Loucy (cell line): ENCODE results near the gene STRADB.

ENCODE experiments used
- H2AFZ ChIP-seq: fragments of 200-600 bp; sonication (generic); 2 replicates; pipeline ENCODE4 v1.6.0; 2016; ENCODE audit warnings: antibody characterized with exemption, mild to moderate bottlenecking, low read length, moderate library complexity
- H3F3A ChIP-seq: fragments of 200-600 bp; 2 replicates; pipeline ENCODE4 v1.6.0; 2016; ENCODE audit warnings: antibody characterized with exemption, low read depth, mild to moderate bottlenecking
- H3K27me3 ChIP-seq: fragments of 200-600 bp; sonication (generic); 2 replicates; pipeline ENCODE4 v1.6.1; 2014; ENCODE audit warnings: low read length, mild to moderate bottlenecking; ENCODE audit not compliant: insufficient read depth, poor library complexity, severe bottlenecking
- H3K36me3 ChIP-seq: fragments of 200-600 bp; sonication (generic); 2 replicates; pipeline ENCODE4 v1.6.1; 2016; ENCODE audit warnings: low read length; ENCODE audit not compliant: insufficient read depth
- H3K4me1 ChIP-seq: fragments of 200-600 bp; sonication (generic); 2 replicates; pipeline ENCODE4 v1.5.1; 2014; ENCODE audit warnings: low read length, mild to moderate bottlenecking; ENCODE audit not compliant: insufficient read depth, poor library complexity, severe bottlenecking
- H3K4me2 ChIP-seq: fragments of 200-600 bp; sonication (generic); 2 replicates; pipeline ENCODE4 v1.6.0; 2014; ENCODE audit warnings: antibody characterized with exemption, low read length, low read depth, mild to moderate bottlenecking; ENCODE audit not compliant: poor library complexity, severe bottlenecking
- H3K4me3 ChIP-seq: fragments of 200-600 bp; sonication (generic); 2 replicates; pipeline ENCODE4 v1.5.1; 2014; ENCODE audit warnings: low read length, mild to moderate bottlenecking, mixed read lengths; ENCODE audit not compliant: poor library complexity, severe bottlenecking
- H3K79me2 ChIP-seq: fragments of 200-600 bp; sonication (generic); 2 replicates; pipeline ENCODE4 v1.6.1; 2014; ENCODE audit warnings: low read length; ENCODE audit not compliant: insufficient read depth
- H3K9ac ChIP-seq: fragments of 200-600 bp; sonication (generic); 2 replicates; pipeline ENCODE4 v1.6.0; 2014; ENCODE audit warnings: mild to moderate bottlenecking, low read depth, low read length, moderate library complexity; ENCODE audit not compliant: poor library complexity, severe bottlenecking
- H3K9me2 ChIP-seq: fragments of 200-600 bp; sonication (generic); replicated peaks from 2 replicates; pipeline ENCODE4 v1.6.1; 2016; ENCODE audit warnings: low read depth, low read length, mixed read lengths
- H3K9me3 ChIP-seq: fragments of 200-600 bp; sonication (generic); 2 replicates; pipeline ENCODE4 v1.6.1; 2014; ENCODE audit warnings: mild to moderate bottlenecking, antibody characterized with exemption, low read length, low read depth; ENCODE audit not compliant: insufficient read depth
- H4K20me1 ChIP-seq: fragments of 200-600 bp; sonication (generic); 2 replicates; pipeline ENCODE4 v1.6.0; 2014; ENCODE audit warnings: antibody characterized with exemption, low read length, mild to moderate bottlenecking; ENCODE audit not compliant: insufficient read depth, poor library complexity, severe bottlenecking
- CTCF ChIP-seq: fragments of 200-600 bp; sonication (generic); conservative IDR thresholded peaks from 2 replicates; pipeline ENCODE4 v1.5.1; 2014; ENCODE audit warnings: mild to moderate bottlenecking, antibody characterized with exemption, low read length
- EZH2phosphoT487 ChIP-seq: fragments of 200-600 bp; IDR thresholded peaks from 2 replicates; pipeline ENCODE4 v1.6.1; 2018; ENCODE audit warnings: antibody characterized with exemption, mild to moderate bottlenecking, moderate library complexity, borderline replicate concordance

STRADB gene

GRCh38 chr2:201452058-201452921 is 750 bp downstream of the STRADB start:
- peak overlapping the region; percentile 77 for H2AFZ ChIP-seq
- peak overlapping the region; percentile 99 for H3K4me3 ChIP-seq

GRCh38 chr2:201452922-201453643 is 1.5 kb downstream of the STRADB start:
- Histone ChIP-seq H3K4me2 (peak overlapping the region; percentile 100), H3K4me3 (peak overlapping the region; percentile 99), H3K9ac (peak overlapping the region; percentile 71)

More at GRCh38 chr2:201452058-201452921, 750 bp downstream of the STRADB start:
- no peaks in the 10 kb centered on the region for H3K36me3 ChIP-seq
- no peaks in the 10 kb centered on the region for H3K27me3 ChIP-seq
- H3K79me2 ChIP-seq: peaks cover 30% of the 10 kb centered on the region
- no peaks in the 10 kb centered on the region for H3K9me3 ChIP-seq
- TF ChIP-seq EZH2phosphoT487: no peak
- TF ChIP-seq CTCF: no peak
- no peaks in the 10 kb centered on the region for H3K9me2 ChIP-seq
- H3K9ac ChIP-seq: peak overlapping the region; percentile 71
- H4K20me1 ChIP-seq: no peaks in the 10 kb centered on the region
- H3K4me2 ChIP-seq: peak overlapping the region; percentile 100
- H3K4me1 ChIP-seq: peaks cover 37% of the 10 kb centered on the region
- no peaks in the 10 kb centered on the region; the same call in 1 of the 2 replicates for H3F3A ChIP-seq

GRCh38 chr2:201458381-201458780 is 6.8 kb downstream of the STRADB start:
- H4K20me1 ChIP-seq: no peaks in the 10 kb centered on the region
- no peak overlapping the region for H3K4me3 ChIP-seq
- no peaks in the 10 kb centered on the region for H3K27me3 ChIP-seq
- H3K4me1 ChIP-seq: peaks cover under 1% of the 10 kb centered on the region
- no peaks in the 10 kb centered on the region for H3K9me2 ChIP-seq
- no peak overlapping the region for H3K9ac ChIP-seq
- no peaks in the 10 kb centered on the region for H3F3A ChIP-seq
- no peak overlapping the region for H3K4me2 ChIP-seq
- H2AFZ ChIP-seq: no peak overlapping the region
- H3K79me2 ChIP-seq: no peaks in the 10 kb centered on the region
- TF ChIP-seq CTCF: no peak
- TF ChIP-seq EZH2phosphoT487: no peak
- no peaks in the 10 kb centered on the region for H3K9me3 ChIP-seq
- H3K36me3 ChIP-seq: no peaks in the 10 kb centered on the region

More at GRCh38 chr2:201452922-201453643, 1.5 kb downstream of the STRADB start:
- H3K9me2 ChIP-seq: no peaks in the 10 kb centered on the region
- H3K36me3 ChIP-seq: no peaks in the 10 kb centered on the region
- peaks cover 29% of the 10 kb centered on the region for H3K4me1 ChIP-seq
- TF ChIP-seq CTCF: no peak
- TF ChIP-seq EZH2phosphoT487: no peak
- H3K9me3 ChIP-seq: no peaks in the 10 kb centered on the region
- no peaks in the 10 kb centered on the region for H3K27me3 ChIP-seq
- H3K79me2 ChIP-seq: peaks cover 26% of the 10 kb centered on the region
- no peaks in the 10 kb centered on the region; the same call in 1 of the 2 replicates for H3F3A ChIP-seq
- peak overlapping the region; percentile 77; the same call in 1 of the 2 replicates for H2AFZ ChIP-seq
- H4K20me1 ChIP-seq: no peaks in the 10 kb centered on the region
